AG04449 (cell line): ENCODE measurements around the gene MGLL.
A peak's percentile ranks its signal among the peaks of the same experiment; 100 is the strongest.

ENCODE experiments used
- CTCF ChIA-PET: fragments of 350-600 bp; formaldehyde crosslinking; extraction: SDS; loops from one replicate; lab custom pipeline; 2021; ENCODE audit warnings: antibody characterized with exemption; lab: Yijun Ruan, JAX
- POLR2A ChIA-PET: fragments of 400-600, 350-600 bp; formaldehyde crosslinking; extraction: SDS; loops from one replicate; lab custom pipeline; 2020; ENCODE audit warnings: antibody characterized with exemption, inconsistent platforms; lab: Yijun Ruan, JAX
- DNase-seq: peaks from one replicate; pipeline ENCODE4 v3.0.0-alpha.2; 2010; ENCODE audit warnings: low read depth, low spot score
- H3K4me3 ChIP-seq: 2 replicates; pipeline ENCODE4 v1.5.1; 2011; ENCODE audit warnings: low read depth, mild to moderate bottlenecking, control low read depth, low read length
- CTCF ChIP-seq: IDR thresholded peaks from one replicate; pipeline ENCODE4 v1.5.1; 2011; ENCODE audit warnings: mild to moderate bottlenecking, moderate library complexity, low read length, control low read depth, inconsistent platforms; ENCODE audit not compliant: insufficient read depth; ENCODE audit errors: missing control alignments

The MGLL gene

GRCh38 chr3:127672429-127673190 is 149.7 kb downstream of the MGLL start, which contains the start of gene ABTB1:
Gene ABTB1 (plus strand): TSS chr3:127672952. CDS start chr3:127673026, 74 bp downstream.
- no peak for TF ChIP-seq CTCF
- POLR2A ChIA-PET: interaction anchor here (0.6 kb wide), 1 partner anchor 151 kb away, joined by 3 read pairs; no protein-coding TSS in a partner anchor
- H3K4me3 ChIP-seq: peak within 1 kb of the TSS; percentile 91
- CTCF ChIA-PET: interaction anchor here (1.0 to 1.6 kb wide), 2 partner anchors 10 to 20 kb away, joined by 3 to 4 read pairs; no protein-coding TSS in a partner anchor
- DNase-seq: no peak

GRCh38 chr3:127671523-127672428 is 150.5 kb downstream of the MGLL start:
- DNase-seq: no peak

GRCh38 chr3:127670761-127671522 is 151.4 kb downstream of the MGLL start:
- POLR2A ChIA-PET: no interaction called here
- CTCF ChIA-PET: interaction anchor here (0.7 to 2.1 kb wide), 3 partner anchors 20 to 86 kb away, joined by 3 to 9 read pairs (median 3); no protein-coding TSS in a partner anchor
- H3K4me3 ChIP-seq: no peak overlapping the region
- DNase-seq: no peak
- no peak for TF ChIP-seq CTCF

More at GRCh38 chr3:127671523-127672428, 150.5 kb downstream of the MGLL start:
- no peak for TF ChIP-seq CTCF
- H3K4me3 ChIP-seq: peak overlapping the region; percentile 69
- ChIA-PET POLR2A (interaction anchor here (0.6 kb wide), 1 partner anchor 152 kb away, joined by 3 read pairs; no protein-coding TSS in a partner anchor), CTCF (interaction anchor here (1.0 to 2.1 kb wide), 3 partner anchors 11 to 24 kb away, joined by 3 to 9 read pairs (median 4); no protein-coding TSS in a partner anchor)

GRCh38 chr3:127670229-127670559 is 152.1 kb downstream of the MGLL start:
- CTCF ChIA-PET: interaction anchor here (0.9 to 2.1 kb wide), 2 partner anchors 19 to 26 kb away, joined by 3 to 9 read pairs; no protein-coding TSS in a partner anchor
- DNase-seq: no peak

More at GRCh38 chr3:127670229-127670559, 152.1 kb downstream of the MGLL start:
- no peak for TF ChIP-seq CTCF
- no peak overlapping the region for H3K4me3 ChIP-seq
- POLR2A ChIA-PET: no interaction called here
